KMS-11 (cell line): ENCODE results near the gene ITGB3BP.

Experiments
- H2AFZ ChIP-seq: fragments of 200-600 bp; sonication (generic); 2 replicates; pipeline ENCODE4 v1.6.1; 2016; ENCODE audit warnings: antibody characterized with exemption, mixed run types, low read depth
- H3K27ac ChIP-seq: fragments of 200-600 bp; sonication (generic); 2 replicates; pipeline ENCODE4 v1.6.1; 2016; ENCODE audit warnings: mild to moderate bottlenecking, mixed run types
- H3K27me3 ChIP-seq: fragments of 200-600 bp; sonication (generic); 2 replicates; pipeline ENCODE4 v1.6.1; 2017; ENCODE audit warnings: mild to moderate bottlenecking, low read depth, mixed run types, moderate library complexity; ENCODE audit not compliant: insufficient read depth
- H3K36me3 ChIP-seq: fragments of 200-600 bp; sonication (generic); 2 replicates; pipeline ENCODE4 v1.6.1; 2017; ENCODE audit warnings: mild to moderate bottlenecking, mixed run types; ENCODE audit not compliant: insufficient read depth
- H3K4me1 ChIP-seq: fragments of 200-600 bp; sonication (generic); 2 replicates; pipeline ENCODE4 v1.6.1; 2016; ENCODE audit warnings: mild to moderate bottlenecking, low read depth, mixed run types; ENCODE audit not compliant: poor library complexity, severe bottlenecking
- H3K4me2 ChIP-seq: fragments of 200-600 bp; sonication (generic); 2 replicates; pipeline ENCODE4 v1.7.0; 2016; ENCODE audit warnings: mild to moderate bottlenecking, mixed run types
- H3K4me3 ChIP-seq: fragments of 200-600 bp; sonication (generic); IDR thresholded peaks from 2 replicates; pipeline ENCODE4 v1.6.1; 2017; ENCODE audit warnings: low read depth, low read length, mixed read lengths; ENCODE audit not compliant: insufficient read depth
- H3K79me2 ChIP-seq: fragments of 200-600 bp; sonication (generic); 2 replicates; pipeline ENCODE4 v1.6.1; 2016; ENCODE audit warnings: low read depth, mixed run types; ENCODE audit not compliant: insufficient read depth
- H3K9ac ChIP-seq: fragments of 200-600 bp; sonication (generic); 2 replicates; pipeline ENCODE4 v1.6.1; 2016; ENCODE audit warnings: mild to moderate bottlenecking, mixed run types
- H4K20me1 ChIP-seq: fragments of 200-600 bp; sonication (generic); 2 replicates; pipeline ENCODE4 v1.6.1; 2016; ENCODE audit warnings: mild to moderate bottlenecking, mixed run types; ENCODE audit not compliant: insufficient read depth
- CTCF ChIP-seq: fragments of 200-600 bp; sonication (generic); conservative IDR thresholded peaks from 2 replicates; pipeline ENCODE4 v1.6.1; 2017; ENCODE audit warnings: low read depth, mild to moderate bottlenecking, antibody characterized with exemption, low read length, moderate library complexity, mixed read lengths

Gene ITGB3BP

DNA sequence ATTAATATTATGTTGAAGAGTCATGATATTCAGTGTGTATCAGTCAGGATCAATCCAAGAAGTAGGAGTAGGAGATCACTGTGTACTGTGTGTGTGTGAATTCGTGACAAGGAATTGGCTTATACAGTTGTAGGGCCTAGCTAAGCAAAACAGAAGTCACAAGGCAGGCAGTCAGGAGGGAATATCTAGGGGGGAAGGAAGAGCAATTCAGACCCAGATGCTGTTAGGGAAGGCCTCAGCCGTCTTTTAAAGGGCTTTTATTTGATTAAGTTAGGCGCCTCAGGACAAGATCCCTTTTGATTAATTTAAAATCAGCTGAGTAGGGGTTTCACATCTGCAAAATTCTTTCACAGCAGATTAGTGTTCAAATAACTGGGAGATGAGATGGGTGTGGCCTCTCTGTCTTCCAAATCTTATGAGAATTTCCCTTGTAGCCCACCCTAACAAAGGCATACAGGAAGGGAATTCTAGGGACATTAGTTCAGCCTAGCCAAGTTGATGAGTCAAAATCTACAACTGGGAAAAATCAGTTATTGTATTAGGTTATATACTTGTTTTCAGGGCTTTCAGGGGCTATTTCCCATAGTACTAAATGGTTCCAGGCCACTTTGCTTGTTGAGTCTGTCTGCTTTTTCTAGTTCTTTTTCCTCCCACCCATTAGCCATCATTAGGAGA, 108.2 kb downstream of the ITGB3BP start:
- Histone ChIP-seq H3K4me3 (no peak overlapping the region), H3K27me3 (no peaks in the 10 kb centered on the region), H4K20me1 (no peaks in the 10 kb centered on the region), H3K4me1 (no peaks in the 10 kb centered on the region), H3K27ac (no peak overlapping the region), H3K4me2 (no peak overlapping the region), H3K79me2 (no peaks in the 10 kb centered on the region), H2AFZ (no peak overlapping the region), H3K9ac (no peak overlapping the region), H3K36me3 (no peaks in the 10 kb centered on the region; the same call in 1 of the 2 replicates)
- TF ChIP-seq CTCF, result no peak

GRCh38 chr1:63413394-63413793, 109.6 kb downstream of the ITGB3BP start:
- H3K4me1 ChIP-seq, result no peaks in the 10 kb centered on the region
- H3K27ac ChIP-seq, result no peak overlapping the region
- H3K36me3 ChIP-seq, result no peaks in the 10 kb centered on the region; the same call in 1 of the 2 replicates
- H3K79me2 ChIP-seq, result no peaks in the 10 kb centered on the region
- no peak overlapping the region for H2AFZ ChIP-seq
- no peaks in the 10 kb centered on the region for H4K20me1 ChIP-seq
- H3K9ac ChIP-seq, result no peak overlapping the region
- H3K4me2 ChIP-seq, result no peak overlapping the region
- H3K27me3 ChIP-seq, result no peaks in the 10 kb centered on the region
- H3K4me3 ChIP-seq, result no peak overlapping the region
- no peak for TF ChIP-seq CTCF

- H4K20me1 ChIP-seq, result no peaks in the 10 kb centered on the region
- no peak overlapping the region for H3K27ac ChIP-seq
- H3K4me2 ChIP-seq, result no peak overlapping the region
- no peaks in the 10 kb centered on the region for H3K79me2 ChIP-seq
- TF ChIP-seq CTCF, result no peak
- no peak overlapping the region for H3K9ac ChIP-seq
- no peaks in the 10 kb centered on the region; the same call in 1 of the 2 replicates for H3K36me3 ChIP-seq
- H3K27me3 ChIP-seq, result no peaks in the 10 kb centered on the region
- no peaks in the 10 kb centered on the region for H3K4me1 ChIP-seq
- no peak overlapping the region for H2AFZ ChIP-seq
- no peak overlapping the region for H3K4me3 ChIP-seq
Observed at GRCh38 chr1:63411066-63411465, 112.0 kb downstream of the ITGB3BP start.

DNA sequence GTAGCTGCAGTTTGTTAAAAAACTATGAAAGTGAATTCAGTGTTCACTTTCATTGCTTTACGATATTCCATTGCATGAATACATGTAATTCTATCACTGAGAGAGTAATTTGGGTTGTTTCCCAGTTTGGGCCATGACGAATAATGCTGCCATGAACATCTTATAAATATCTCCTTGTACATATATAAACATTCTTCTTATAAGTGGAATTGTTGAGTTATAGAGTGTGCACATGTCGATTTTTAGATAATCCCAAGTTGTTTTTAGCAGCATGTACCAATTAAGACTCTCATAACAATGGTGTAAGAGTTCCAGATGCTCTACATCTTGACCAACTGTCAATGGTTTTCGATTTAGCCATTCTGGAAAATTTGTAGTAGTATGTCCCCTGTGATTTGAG, 114.7 kb downstream of the ITGB3BP start:
- no peak for TF ChIP-seq CTCF
- no peak overlapping the region for H3K4me3 ChIP-seq
- H3K4me1 ChIP-seq, result peaks cover 2% of the 10 kb centered on the region
- H3K79me2 ChIP-seq, result no peaks in the 10 kb centered on the region
- no peak overlapping the region for H2AFZ ChIP-seq
- H4K20me1 ChIP-seq, result no peaks in the 10 kb centered on the region
- H3K27ac ChIP-seq, result no peak overlapping the region
- no peaks in the 10 kb centered on the region for H3K27me3 ChIP-seq
- no peaks in the 10 kb centered on the region; the same call in 1 of the 2 replicates for H3K36me3 ChIP-seq
- H3K9ac ChIP-seq, result no peak overlapping the region
- H3K4me2 ChIP-seq, result no peak overlapping the region
